Measurements from ENCODE around the gene LMO1. TPM values are rescaled to one million over a fixed set of nuclear protein-coding genes. Genes with fewer than 3 reads are reported as not detected.

The LMO1 gene
- total RNA-seq, 1 donor from 2014 or later: 2.7 TPM

DNA sequence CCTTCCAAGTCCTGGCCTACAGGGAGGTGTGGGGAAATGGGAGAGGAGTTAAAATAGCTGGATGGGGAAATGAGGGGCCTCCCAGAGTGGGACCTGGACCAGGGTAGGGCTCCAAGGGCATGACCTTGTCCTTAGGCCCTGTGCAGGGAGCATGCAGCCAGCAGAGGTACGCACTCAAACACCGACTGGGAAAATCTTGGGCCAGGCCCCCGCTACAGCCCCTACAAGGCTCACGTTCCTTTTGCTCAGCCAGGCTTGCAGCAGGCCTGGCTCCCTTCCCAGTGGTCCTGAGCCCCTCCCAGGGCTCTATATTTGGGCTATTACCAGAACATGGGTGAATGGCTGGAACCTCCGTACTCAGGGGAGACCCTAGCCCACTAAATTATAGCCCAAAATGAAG, 31.3 kb downstream of the LMO1 start:
- TF ChIP-seq CTCF (conservative IDR thresholded peaks at IDR 0.05): no peak
- no peak overlapping the region for H3K27ac Mint-ChIP-seq
- no peak for DNase-seq (ENCODE audit: extremely low spot score, unreplicated experiment)
- H3K36me3 Mint-ChIP-seq: no peaks in the 10 kb centered on the region
- H3K27me3 Mint-ChIP-seq: peaks cover 3% of the 10 kb centered on the region
- no peaks in the 10 kb centered on the region for H3K9me3 Mint-ChIP-seq
- H3K4me1 Mint-ChIP-seq (ENCODE audit: unreplicated experiment): peaks cover 9% of the 10 kb centered on the region
- H3K4me3 Mint-ChIP-seq: no peak overlapping the region

DNA sequence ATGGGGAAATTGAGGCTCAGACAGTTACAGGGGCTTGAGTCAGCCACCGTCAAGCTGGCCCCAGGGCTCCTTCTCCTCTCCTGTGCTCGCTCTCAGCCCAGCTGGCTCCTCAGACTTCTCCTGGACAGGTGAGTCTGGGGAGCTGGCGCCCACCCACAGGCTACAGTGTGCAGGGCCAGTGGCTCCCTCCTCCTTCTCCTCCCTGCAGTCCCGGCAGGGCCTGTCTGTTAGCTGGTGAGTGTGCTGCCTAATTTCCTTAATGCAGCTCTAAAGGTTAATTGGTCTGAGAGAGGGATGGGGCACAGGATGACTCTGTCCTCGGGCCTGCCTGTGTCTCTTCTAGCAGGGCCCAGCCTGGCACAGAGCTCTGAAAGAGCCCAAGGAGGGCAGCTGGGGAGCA, 31.7 kb downstream of the LMO1 start:
- peaks cover 3% of the 10 kb centered on the region for H3K27me3 Mint-ChIP-seq
- no peaks in the 10 kb centered on the region for H3K9me3 Mint-ChIP-seq
- H3K4me1 Mint-ChIP-seq (ENCODE audit: unreplicated experiment): peaks cover 9% of the 10 kb centered on the region
- DNase-seq (ENCODE audit: extremely low spot score, unreplicated experiment): no peak
- H3K4me3 Mint-ChIP-seq: no peak overlapping the region
- no peak overlapping the region for H3K27ac Mint-ChIP-seq
- H3K36me3 Mint-ChIP-seq: no peaks in the 10 kb centered on the region
- TF ChIP-seq CTCF (conservative IDR thresholded peaks at IDR 0.05): no peak

DNA sequence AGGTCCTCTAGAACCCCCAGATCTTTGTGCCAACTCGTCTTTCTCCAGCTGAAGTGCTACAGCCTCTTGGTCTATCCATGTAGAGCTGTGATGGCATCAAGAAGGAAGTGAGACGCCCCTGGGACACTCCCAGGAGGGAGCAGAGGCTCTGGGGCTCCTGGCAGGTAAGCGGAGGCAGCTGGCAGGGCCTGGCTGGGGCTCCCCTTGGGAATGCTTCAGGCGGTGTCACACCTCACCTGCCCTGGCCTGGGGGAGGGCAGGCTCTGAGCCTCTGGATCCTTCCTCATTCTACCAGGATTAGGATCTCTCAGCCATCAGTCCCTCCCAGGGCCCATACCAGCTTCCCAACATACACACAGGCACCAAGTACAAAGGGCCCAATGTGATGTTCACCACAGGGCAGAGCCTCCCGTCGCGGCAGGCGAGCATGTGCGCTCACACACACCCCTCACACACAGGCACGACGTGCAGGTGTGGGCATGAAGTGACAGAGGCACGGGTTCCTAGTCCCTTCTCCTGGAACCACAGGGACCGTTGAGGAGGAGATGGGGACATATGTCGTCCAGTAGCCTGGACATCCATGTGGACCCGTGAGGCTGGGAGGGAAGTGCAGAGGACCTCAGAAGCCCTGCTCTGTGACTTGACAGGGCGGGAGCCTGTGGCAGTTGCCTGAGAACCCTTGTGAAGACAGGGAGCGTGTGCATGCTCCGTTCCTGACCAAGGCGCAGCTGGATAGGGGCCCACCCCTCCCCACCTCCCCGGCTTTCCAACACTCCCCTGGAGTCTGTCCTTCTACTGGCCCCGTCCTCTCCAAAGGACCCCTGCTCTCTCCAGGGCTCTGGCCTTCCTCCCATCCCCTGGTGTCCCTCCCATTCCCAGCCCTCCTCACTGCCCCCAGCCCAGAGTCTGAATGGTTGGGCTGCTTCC, 32.5 kb downstream of the LMO1 start:
- H3K9me3 Mint-ChIP-seq: no peaks in the 10 kb centered on the region
- no peaks in the 10 kb centered on the region for H3K27me3 Mint-ChIP-seq
- H3K36me3 Mint-ChIP-seq: no peaks in the 10 kb centered on the region
- DNase-seq (ENCODE audit: extremely low spot score, unreplicated experiment): no peak
- peaks cover 9% of the 10 kb centered on the region for H3K4me1 Mint-ChIP-seq (ENCODE audit: unreplicated experiment)
- H3K27ac Mint-ChIP-seq: no peak overlapping the region
- no peak overlapping the region for H3K4me3 Mint-ChIP-seq
- TF ChIP-seq CTCF (conservative IDR thresholded peaks at IDR 0.05): no peak

GRCh38 chr11:8230178-8230859, 33.4 kb downstream of the LMO1 start:
- Mint-ChIP-seq H3K4me3 (no peak overlapping the region), H3K9me3 (no peaks in the 10 kb centered on the region), H3K36me3 (no peaks in the 10 kb centered on the region), H3K27me3 (no peaks in the 10 kb centered on the region), H3K27ac (no peak overlapping the region), H3K4me1 (ENCODE audit: unreplicated experiment) (peaks cover 9% of the 10 kb centered on the region)
- no peak for DNase-seq (ENCODE audit: extremely low spot score, unreplicated experiment)
- no peak for TF ChIP-seq CTCF (conservative IDR thresholded peaks at IDR 0.05)

DNA sequence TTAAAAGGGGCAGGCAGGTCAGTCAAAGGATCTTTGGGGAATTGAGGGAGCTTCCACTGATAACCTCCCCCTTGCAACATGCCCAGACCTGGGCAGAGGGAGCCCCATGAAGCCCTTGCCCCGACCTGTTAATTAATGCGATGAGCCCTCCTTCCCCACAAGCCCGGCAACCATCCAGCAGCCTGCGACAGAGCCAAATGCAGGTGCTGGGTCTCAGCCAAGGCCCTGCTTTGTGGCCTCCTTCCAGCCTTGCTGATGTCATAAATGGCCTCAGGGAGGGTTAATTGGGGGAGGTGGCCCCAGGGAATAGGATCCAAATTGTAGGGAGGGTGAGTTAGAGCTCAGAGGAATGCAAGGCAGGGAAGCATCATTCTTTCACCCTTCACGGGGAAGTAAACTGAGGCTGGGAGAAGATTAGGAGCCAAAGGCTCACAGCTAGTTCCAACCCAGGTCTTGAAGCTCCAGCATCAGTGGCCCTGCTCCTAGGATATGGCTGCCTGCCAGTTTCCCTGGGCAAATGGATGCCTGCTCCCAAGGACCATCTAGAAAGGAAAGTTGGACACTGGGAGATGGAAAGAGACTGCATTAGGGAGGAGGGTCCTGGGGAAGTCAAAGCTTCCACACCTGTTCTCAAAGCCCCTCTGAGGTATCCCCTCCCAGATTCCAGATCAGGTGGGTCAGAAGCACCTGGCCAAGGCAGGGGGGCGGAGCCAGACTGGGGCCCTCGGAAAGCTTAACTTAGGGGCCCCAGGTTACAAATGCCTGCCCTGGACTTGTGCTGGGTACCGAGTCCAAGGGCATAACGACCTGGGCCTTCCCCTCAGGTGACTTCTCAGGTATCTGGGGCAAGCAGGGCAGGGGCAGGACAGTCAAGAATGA, 34.1 kb downstream of the LMO1 start:
- H3K27ac Mint-ChIP-seq: no peak overlapping the region
- H3K36me3 Mint-ChIP-seq: no peaks in the 10 kb centered on the region
- no peak for DNase-seq (ENCODE audit: extremely low spot score, unreplicated experiment)
- H3K9me3 Mint-ChIP-seq: no peaks in the 10 kb centered on the region
- no peak overlapping the region for H3K4me3 Mint-ChIP-seq
- peaks cover 1% of the 10 kb centered on the region for H3K4me1 Mint-ChIP-seq (ENCODE audit: unreplicated experiment)
- no peak for TF ChIP-seq CTCF (conservative IDR thresholded peaks at IDR 0.05)
- no peaks in the 10 kb centered on the region for H3K27me3 Mint-ChIP-seq

Measured in type B pancreatic cell (in vitro differentiated cells).